ENCODE results near the gene ARL8B.

Gene ARL8B

DNA sequence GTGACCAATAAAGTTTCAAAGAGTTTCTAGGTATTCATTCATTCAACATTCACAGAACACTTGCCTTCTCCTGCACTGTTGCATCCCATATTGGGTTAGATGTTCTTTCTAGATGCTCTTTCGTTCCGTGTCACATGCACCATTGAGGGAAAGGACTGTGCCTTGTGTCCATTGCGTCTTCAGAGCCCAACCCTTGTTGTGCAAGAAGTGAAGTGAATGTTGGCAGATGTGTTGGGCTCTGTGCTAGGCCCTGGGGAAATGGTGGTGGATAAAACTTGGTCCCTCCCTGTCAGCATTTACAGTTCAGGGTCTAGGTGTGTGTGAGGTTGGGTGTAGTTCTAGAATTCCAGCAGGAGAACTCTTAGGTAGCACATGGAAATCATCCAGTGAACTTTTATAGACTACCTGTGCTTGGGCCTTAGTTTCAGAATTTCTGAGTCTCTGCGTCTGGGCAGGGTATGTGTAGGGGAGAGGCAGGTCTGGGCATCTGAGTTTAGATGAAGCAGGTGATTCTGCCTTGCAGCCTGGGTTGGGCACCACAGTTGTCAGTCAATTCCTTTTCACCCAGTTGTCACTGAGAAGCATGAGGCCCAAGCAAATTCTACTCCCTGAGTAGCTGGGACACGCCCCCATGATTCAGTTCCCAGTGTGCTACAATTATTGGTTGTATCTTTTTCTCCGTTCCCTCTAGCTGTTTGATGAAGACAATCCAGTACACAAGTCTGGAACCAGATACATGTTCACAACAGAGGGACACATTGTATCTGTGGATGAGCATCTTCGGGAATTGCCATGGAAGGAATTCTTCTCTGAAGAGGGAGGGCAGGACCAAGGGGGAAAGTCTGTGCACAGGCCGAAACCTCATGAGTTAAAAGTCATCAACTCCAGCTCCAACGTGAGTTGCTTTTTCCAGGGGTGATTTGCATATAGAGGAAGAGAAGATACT, 90.8 kb downstream of the ARL8B start:
- no peak for DNase-seq (ENCODE audit: low spot score)

- no peak for DNase-seq (ENCODE audit: low spot score)
Measured at GRCh38 chr3:5213574-5213966, 91.5 kb downstream of the ARL8B start.

- no peak for DNase-seq (ENCODE audit: low spot score)
Measured at GRCh38 chr3:5214352-5214751, 92.3 kb downstream of the ARL8B start.

- DNase-seq (ENCODE audit: low spot score) = no peak
Measured at GRCh38 chr3:5217824-5218595, 95.9 kb downstream of the ARL8B start.

DNA sequence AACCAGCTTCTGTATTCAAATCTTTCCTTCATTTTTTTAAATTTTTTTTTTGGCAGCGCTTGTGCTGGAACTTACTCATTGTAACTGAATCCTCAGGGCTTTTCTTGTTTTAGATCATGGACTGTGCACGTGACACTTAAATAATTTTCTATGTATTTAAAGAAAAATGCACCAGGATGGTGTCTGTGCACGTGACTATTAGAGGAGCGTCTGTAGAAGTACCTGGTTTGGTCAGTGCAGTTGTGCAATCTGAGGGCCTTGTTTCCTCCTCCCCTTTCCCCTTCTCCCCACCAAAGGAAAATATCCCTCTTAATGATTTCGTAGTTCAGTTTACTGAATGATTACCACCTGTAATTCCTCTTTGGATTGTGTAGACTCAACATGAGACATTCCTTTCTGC, 96.7 kb downstream of the ARL8B start:
- DNase-seq (ENCODE audit: low spot score) = no peak

DNA sequence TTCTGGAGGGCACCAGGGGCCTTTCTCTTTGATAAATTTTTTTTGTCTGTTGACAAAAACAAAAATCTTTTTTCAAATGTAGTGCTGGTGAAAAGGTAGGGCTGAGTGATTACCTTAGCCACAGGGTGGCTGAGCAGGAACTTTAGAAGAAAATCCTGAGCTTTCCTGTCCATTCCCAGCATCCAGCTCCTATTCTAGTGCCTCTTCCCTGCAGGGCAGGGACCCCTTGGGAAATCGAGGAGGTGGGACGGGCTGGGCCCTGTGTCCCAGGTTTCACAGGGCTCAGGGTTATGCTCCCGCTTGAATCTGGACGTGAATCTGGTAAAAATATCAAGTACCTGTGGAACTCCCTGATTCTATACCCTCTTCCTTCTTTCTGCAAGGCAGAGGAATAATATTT, 97.1 kb downstream of the ARL8B start:
- no peak for DNase-seq (ENCODE audit: low spot score)

- no peak for DNase-seq (ENCODE audit: low spot score)
Measured at GRCh38 chr3:5220193-5220592, 98.1 kb downstream of the ARL8B start.

GRCh38 chr3:5220667-5221431, 98.8 kb downstream of the ARL8B start:
- no peak for DNase-seq (ENCODE audit: low spot score)

DNA sequence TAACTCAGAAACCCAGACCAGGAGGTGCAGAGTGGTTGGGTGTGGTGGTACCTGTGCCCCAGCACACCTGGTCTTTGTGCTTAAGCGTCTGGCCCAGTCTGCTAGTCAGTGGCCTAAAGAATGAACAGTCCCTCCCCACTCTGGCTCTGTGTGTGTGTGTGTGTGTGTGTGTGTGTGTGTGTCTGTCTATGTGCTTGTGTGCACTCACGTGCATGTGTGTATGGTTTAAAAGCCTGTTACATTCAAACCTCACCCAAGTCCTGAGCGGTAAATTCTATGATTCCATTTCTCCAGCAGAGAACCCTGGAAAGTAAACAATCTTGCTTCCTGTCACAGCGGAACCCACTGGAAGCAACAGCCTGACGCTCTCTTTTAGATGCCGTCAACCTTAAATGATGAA, 99.6 kb downstream of the ARL8B start:
- no peak for DNase-seq (ENCODE audit: low spot score)

- no peak for DNase-seq (ENCODE audit: low spot score)
Measured at GRCh38 chr3:5222283-5223005, 100.4 kb downstream of the ARL8B start.

- no peak for DNase-seq (ENCODE audit: low spot score)
Measured at GRCh38 chr3:5226783-5227182, 104.7 kb downstream of the ARL8B start.

DNA sequence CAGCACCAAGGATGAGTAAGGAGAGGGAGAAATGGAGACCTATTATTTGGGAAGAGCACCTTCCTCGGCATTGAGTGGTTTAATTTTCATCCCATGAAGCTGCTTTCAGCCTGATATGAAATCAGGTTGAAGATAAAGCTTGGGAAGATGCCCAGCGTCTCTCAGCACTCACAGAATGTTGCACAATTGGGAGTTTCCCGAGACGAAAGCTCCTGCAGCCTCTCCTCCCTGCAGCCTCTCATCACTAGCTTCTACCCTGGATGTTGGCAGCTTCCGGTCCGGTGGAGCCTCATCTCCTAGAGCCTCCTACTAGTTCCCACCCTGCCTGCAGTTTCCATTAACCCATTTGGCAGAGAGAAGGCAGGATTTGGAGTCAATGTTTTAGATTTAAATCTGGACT, 105.7 kb downstream of the ARL8B start:
- no peak for DNase-seq (ENCODE audit: low spot score)

DNA sequence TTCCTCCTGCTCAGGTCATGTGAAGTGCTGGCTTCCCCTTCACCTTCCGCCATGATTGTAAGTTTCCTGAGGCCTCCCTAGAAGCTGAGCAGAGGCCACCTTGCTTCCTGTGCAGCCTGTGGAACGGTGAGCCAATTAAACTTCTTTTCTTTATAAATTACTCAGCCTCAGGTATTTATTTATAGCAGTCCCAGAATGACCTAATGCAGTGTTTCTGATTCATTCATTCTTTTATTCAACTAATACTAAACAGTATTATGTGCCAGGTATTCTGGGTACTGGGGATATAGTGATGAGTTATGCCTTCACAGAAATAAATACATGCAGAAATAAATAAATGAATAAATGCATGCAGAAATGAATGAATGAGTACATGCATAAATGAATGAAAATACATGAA, 107.3 kb downstream of the ARL8B start:
- DNase-seq (ENCODE audit: low spot score) = no peak
